ENCODE results near the gene TXNDC17.
"Not testable (repeated sequence)": the region's sequence is repeated elsewhere in the genome, so short reads cannot be mapped to it uniquely, and the experiment has no call there.

GRCh38 chr17:6663200-6663599 lies 22.3 kb downstream of the TXNDC17 start:
- TF ChIP-seq, protein P1, sequence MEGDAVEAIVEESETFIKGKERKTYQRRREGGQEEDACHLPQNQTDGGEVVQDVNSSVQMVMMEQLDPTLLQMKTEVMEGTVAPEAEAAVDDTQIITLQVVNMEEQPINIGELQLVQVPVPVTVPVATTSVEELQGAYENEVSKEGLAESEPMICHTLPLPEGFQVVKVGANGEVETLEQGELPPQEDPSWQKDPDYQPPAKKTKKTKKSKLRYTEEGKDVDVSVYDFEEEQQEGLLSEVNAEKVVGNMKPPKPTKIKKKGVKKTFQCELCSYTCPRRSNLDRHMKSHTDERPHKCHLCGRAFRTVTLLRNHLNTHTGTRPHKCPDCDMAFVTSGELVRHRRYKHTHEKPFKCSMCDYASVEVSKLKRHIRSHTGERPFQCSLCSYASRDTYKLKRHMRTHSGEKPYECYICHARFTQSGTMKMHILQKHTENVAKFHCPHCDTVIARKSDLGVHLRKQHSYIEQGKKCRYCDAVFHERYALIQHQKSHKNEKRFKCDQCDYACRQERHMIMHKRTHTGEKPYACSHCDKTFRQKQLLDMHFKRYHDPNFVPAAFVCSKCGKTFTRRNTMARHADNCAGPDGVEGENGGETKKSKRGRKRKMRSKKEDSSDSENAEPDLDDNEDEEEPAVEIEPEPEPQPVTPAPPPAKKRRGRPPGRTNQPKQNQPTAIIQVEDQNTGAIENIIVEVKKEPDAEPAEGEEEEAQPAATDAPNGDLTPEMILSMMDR (IDR thresholded peaks at IDR 0.05), result not testable (repeated sequence)
- not testable (repeated sequence) for TF ChIP-seq POLR2AphosphoS5 (IDR thresholded peaks at IDR 0.05); POLR2A (IDR thresholded peaks at IDR 0.05; ENCODE audit: low read depth); EP300 (IDR thresholded peaks at IDR 0.05)
